GM23338 (cell line): ENCODE measurements around the gene RXFP2. TPM values are rescaled to one million over a fixed set of nuclear protein-coding genes. Genes with fewer than 3 reads are reported as not detected.

Experiments
- ATAC-seq: fragments of 200-7000 bp; cut with Tn5 transposase; 3 replicates; pipeline ENCODE4 v1.9.1; 2020
- DNase-seq: peaks from one replicate; pipeline ENCODE4 v3.0.0-alpha.2; 2015; ENCODE audit warnings: low spot score
- H2AFZ ChIP-seq: fragments of 200-600 bp; sonication (generic); 2 replicates; pipeline ENCODE4 v1.8.0; 2016; ENCODE audit warnings: antibody characterized with exemption, mild to moderate bottlenecking, moderate library complexity
- H3F3A ChIP-seq: fragments of 200-600 bp; sonication (generic); replicated peaks from 2 replicates; pipeline ENCODE4 v1.8.0; 2017; ENCODE audit warnings: antibody characterized with exemption, mixed run types, low read depth
- H3K27ac ChIP-seq: fragments of 200-600 bp; sonication (generic); 2 replicates; pipeline ENCODE4 v1.6.1; 2016; ENCODE audit warnings: low read depth
- H3K27me3 ChIP-seq: fragments of 200-600 bp; sonication (generic); 2 replicates; pipeline ENCODE4 v1.8.0; 2016; ENCODE audit warnings: mild to moderate bottlenecking, mixed run types, moderate library complexity; ENCODE audit not compliant: insufficient read depth
- H3K36me3 ChIP-seq: fragments of 200-600 bp; sonication (generic); 2 replicates; pipeline ENCODE4 v1.8.0; 2016; ENCODE audit warnings: mild to moderate bottlenecking; ENCODE audit not compliant: insufficient read depth
- H3K4me1 ChIP-seq: fragments of 200-600 bp; sonication (generic); 2 replicates; pipeline ENCODE4 v1.8.0; 2016; ENCODE audit warnings: mild to moderate bottlenecking, moderate library complexity; ENCODE audit not compliant: insufficient read depth
- H3K4me2 ChIP-seq: fragments of 200-600 bp; sonication (generic); 2 replicates; pipeline ENCODE4 v1.7.1; 2017; ENCODE audit warnings: mixed run types
- H3K4me3 ChIP-seq: fragments of 200-600 bp; sonication (generic); 2 replicates; pipeline ENCODE4 v1.6.1; 2016; ENCODE audit warnings: mixed run types
- H3K79me2 ChIP-seq: fragments of 200-600 bp; sonication (generic); replicated peaks from 2 replicates; pipeline ENCODE4 v1.8.0; 2017; ENCODE audit warnings: mild to moderate bottlenecking; ENCODE audit not compliant: insufficient read depth
- H3K9me2 ChIP-seq: fragments of 200-600 bp; sonication (generic); 2 replicates; pipeline ENCODE4 v1.8.0; 2017; ENCODE audit not compliant: insufficient read depth
- H4K20me1 ChIP-seq: fragments of 200-600 bp; sonication (generic); replicated peaks from 2 replicates; pipeline ENCODE4 v1.8.0; 2017; ENCODE audit warnings: mild to moderate bottlenecking; ENCODE audit not compliant: insufficient read depth
- H3K27ac Mint-ChIP-seq: 2 replicates; pipeline ENCODE4 v1.8.0; 2020; ENCODE audit warnings: inconsistent platforms, mild to moderate bottlenecking, moderate library complexity, mixed read lengths
- H3K27me3 Mint-ChIP-seq: 3 replicates; pipeline ENCODE4 v1.8.0; 2022; ENCODE audit warnings: low read depth, mild to moderate bottlenecking, moderate library complexity, mixed read lengths, inconsistent platforms; ENCODE audit not compliant: insufficient read depth, poor library complexity
- H3K36me3 Mint-ChIP-seq: 3 replicates; pipeline ENCODE4 v1.8.0; 2021; ENCODE audit warnings: low read depth, mild to moderate bottlenecking, inconsistent platforms, moderate library complexity, mixed read lengths
- H3K4me1 Mint-ChIP-seq: 3 replicates; pipeline ENCODE4 v1.8.0; 2020; ENCODE audit warnings: mild to moderate bottlenecking, inconsistent platforms, mixed read lengths
- H3K4me3 Mint-ChIP-seq: 3 replicates; pipeline ENCODE4 v1.8.0; 2021; ENCODE audit warnings: moderate library complexity, mild to moderate bottlenecking, inconsistent platforms, mixed read lengths
- H3K9me3 Mint-ChIP-seq: 3 replicates; pipeline ENCODE4 v1.8.0; 2020; ENCODE audit warnings: moderate library complexity, mild to moderate bottlenecking, inconsistent platforms, mixed read lengths
- CTCF ChIP-seq, 2 experiments: fragments of 200-600 bp in 1 of 2; sonication (generic) in 1 of 2; conservative IDR thresholded peaks; 2 replicates each; pipeline versions ENCODE4 v1.5.1 to v1.6.1; 2016 to 2017; ENCODE audit warnings: antibody characterized with exemption in 2 of 2, low read depth in 2 of 2, mild to moderate bottlenecking in 2 of 2, moderate library complexity in 1 of 2
- EZH2 ChIP-seq: fragments of 200-600 bp; sonication (generic); IDR thresholded peaks from one replicate; pipeline ENCODE4 v1.8.0; 2017; ENCODE audit warnings: antibody characterized with exemption, mild to moderate bottlenecking, low read depth; ENCODE audit not compliant: unreplicated experiment
- EZH2phosphoT487 ChIP-seq: fragments of 200-600 bp; sonication (generic); IDR thresholded peaks from one replicate; pipeline ENCODE4 v1.8.1; 2018; ENCODE audit warnings: antibody characterized with exemption; ENCODE audit not compliant: unreplicated experiment
- JUNB ChIP-seq: IDR thresholded peaks from one replicate; pipeline ENCODE4 v1.6.1; 2016; ENCODE audit warnings: antibody characterized with exemption; ENCODE audit not compliant: unreplicated experiment
- NANOG ChIP-seq: IDR thresholded peaks from 2 replicates; pipeline ENCODE4 v1.6.1; 2016; ENCODE audit warnings: antibody characterized with exemption, borderline replicate concordance
- ZNF114 ChIP-seq: fragments of 250-450 bp; sonication (Bioruptor Pico); IDR thresholded peaks from 2 replicates; pipeline ENCODE4 v1.5.0; 2020; ENCODE audit warnings: mild to moderate bottlenecking, moderate library complexity
- ZNF331 ChIP-seq: fragments of 250-450 bp; sonication (Bioruptor Pico); IDR thresholded peaks from 2 replicates; pipeline ENCODE4 v1.5.0; 2020; ENCODE audit warnings: low read depth, mild to moderate bottlenecking, moderate library complexity
- ZNF462 ChIP-seq: fragments of 250-450 bp; sonication (Bioruptor Pico); IDR thresholded peaks from 2 replicates; pipeline ENCODE4 v1.5.0; 2020; ENCODE audit warnings: mild to moderate bottlenecking, moderate library complexity
- polyA plus RNA-seq: library from polyadenylated mRNA; unstranded; fragments of >200 nt; fragmentation: Nextera tagmentation; extraction: Ambion mirVana; gene quantifications from 2 replicates; pipeline ENCODE4 v1.2.1, GENCODE V29; 2016
- total RNA-seq: library from RNA; depleted of rRNA; stranded (reverse); fragments of >200 nt; shearing (Covaris generic); gene quantifications from 2 replicates; pipeline ENCODE4 v1.2.3, GENCODE V29; 2014

Gene RXFP2
- total and polyA plus RNA-seq, 2 experiments from 2014 or later = not detected

- TF ChIP-seq ZNF462 (CRISPR knock-in tag) = no peak
Observed at GRCh38 chr13:31772231-31772630, 32.9 kb downstream of the RXFP2 start (continued).

GRCh38 chr13:31773538-31773937 lies 34.2 kb downstream of the RXFP2 start:
- Histone ChIP-seq H2AFZ (no peak overlapping the region), H3K9me2 (no peaks in the 10 kb centered on the region), H3K4me2 (no peak overlapping the region), H3K27ac (no peak overlapping the region), H3K36me3 (no peaks in the 10 kb centered on the region), H3K4me1 (no peaks in the 10 kb centered on the region), H3F3A (no peaks in the 10 kb centered on the region), H3K27me3 (no peaks in the 10 kb centered on the region), H4K20me1 (no peaks in the 10 kb centered on the region), H3K79me2 (no peaks in the 10 kb centered on the region), H3K4me3 (no peak overlapping the region)
- Mint-ChIP-seq H3K27me3 (peaks cover 2% of the 10 kb centered on the region), H3K4me3 (no peak overlapping the region), H3K27ac (no peak overlapping the region), H3K9me3 (no peaks in the 10 kb centered on the region), H3K36me3 (no peaks in the 10 kb centered on the region), H3K4me1 (no peaks in the 10 kb centered on the region; the same call in 2 of the 3 replicates)
- ATAC-seq (no peak), DNase-seq (no peak)
- TF ChIP-seq ZNF114 (CRISPR knock-in tag) (no peak), EZH2 (no peak), ZNF462 (CRISPR knock-in tag) (no peak), ZNF331 (no peak), EZH2phosphoT487 (no peak), CTCF (conservative IDR thresholded peaks at IDR 0.05; ENCODE audit: low read depth in 2 of 2) (no peak), NANOG (no peak), JUNB (no peak)
